SKM-1 treated with dmso at 0.1 percent for 144 hours (cell line): ENCODE data around the gene FRMD3.
A peak's percentile ranks its signal among the peaks of the same experiment; 100 is the strongest.

Experiments used
- DNase-seq: peaks from one replicate; lab custom pipeline; 2025; ENCODE audit not compliant: unreplicated experiment; lab: John Stamatoyannopoulos, UW

Gene FRMD3

DNA sequence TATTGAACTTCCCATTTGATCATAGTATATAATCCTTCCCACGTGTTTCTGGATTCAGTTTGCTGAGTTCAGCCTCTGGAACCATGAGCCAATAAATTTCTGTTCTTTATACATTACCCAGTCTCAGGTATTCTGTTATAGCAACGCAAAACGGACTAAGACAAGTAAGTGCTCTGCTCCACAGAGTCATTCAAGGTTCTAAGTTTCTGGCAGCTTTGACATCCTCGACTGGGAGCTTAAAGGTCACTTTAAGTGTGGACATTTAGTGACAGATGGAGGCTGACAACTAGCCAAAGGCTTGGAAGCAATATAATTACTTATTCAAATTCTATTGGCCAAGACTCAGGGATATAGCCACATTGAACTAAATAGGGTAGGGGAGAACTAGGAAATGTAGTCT lies 297.5 kb downstream of the FRMD3 start:
- DNase-seq = no peak

DNA sequence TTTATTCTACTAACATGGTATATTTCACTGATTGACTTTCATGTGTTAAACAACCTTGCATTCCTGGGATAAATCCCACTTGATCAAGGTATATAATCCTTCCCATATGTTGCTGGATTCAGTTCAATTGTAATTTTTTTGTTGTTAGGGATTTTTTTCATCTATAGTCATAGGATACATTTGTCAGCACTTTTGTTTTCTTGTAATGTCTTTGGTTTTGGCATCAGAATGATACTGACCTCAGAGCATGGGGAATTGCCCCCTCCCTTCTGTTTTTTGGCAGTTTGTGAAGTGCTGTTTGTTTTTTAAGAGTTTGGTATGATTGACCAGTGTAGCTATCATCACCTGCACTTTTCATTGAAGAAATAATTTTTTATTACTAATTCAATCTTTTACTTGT lies 298.5 kb downstream of the FRMD3 start:
- DNase-seq = no peak

DNA sequence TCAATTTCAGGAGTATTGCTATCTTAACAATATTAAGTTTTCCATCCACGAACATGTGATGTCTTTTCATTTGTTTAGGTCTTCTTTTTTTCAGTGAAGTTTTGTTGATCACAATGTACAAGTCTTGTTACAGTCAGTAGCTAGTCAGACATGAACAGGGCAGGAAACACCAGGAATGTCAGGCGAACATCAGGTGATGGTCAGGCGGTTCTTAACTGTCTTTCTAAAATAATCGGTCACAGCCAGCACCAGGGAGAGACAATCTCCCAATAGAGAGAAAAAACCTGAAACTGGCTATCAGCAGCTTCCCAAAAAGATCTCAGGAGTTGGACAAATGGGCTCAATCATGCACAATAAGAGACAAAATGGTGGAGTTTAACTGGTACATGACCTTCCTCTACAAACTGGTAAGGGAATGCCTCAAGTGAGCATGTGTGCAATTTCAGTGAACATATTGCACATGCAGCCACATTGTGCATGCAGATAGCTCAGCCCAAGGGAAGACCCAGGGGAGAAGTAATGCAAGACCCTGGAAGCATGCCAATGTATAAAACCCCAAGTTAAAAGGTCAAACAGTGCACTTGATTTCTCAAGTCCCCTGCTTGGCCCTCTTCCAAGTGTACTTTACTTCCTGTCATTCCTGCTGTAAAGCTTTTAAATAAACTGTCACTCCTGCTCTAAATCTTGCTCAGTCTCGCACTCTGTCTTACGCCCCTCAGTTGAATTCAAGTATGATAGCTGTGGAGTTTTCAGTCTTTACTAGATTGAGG lies 299.1 kb downstream of the FRMD3 start:
- peak; percentile 43 for DNase-seq

GRCh38 chr9:83236029-83236696 lies 302.0 kb downstream of the FRMD3 start:
- DNase-seq = no peak

- DNase-seq = no peak
These were observed 302.7 kb downstream of the FRMD3 start for GRCh38 chr9:83235526-83235925.

GRCh38 chr9:83234541-83234940 lies 303.7 kb downstream of the FRMD3 start:
- no peak for DNase-seq

- DNase-seq = no peak
These were observed 304.6 kb downstream of the FRMD3 start for GRCh38 chr9:83233647-83234046.

DNA sequence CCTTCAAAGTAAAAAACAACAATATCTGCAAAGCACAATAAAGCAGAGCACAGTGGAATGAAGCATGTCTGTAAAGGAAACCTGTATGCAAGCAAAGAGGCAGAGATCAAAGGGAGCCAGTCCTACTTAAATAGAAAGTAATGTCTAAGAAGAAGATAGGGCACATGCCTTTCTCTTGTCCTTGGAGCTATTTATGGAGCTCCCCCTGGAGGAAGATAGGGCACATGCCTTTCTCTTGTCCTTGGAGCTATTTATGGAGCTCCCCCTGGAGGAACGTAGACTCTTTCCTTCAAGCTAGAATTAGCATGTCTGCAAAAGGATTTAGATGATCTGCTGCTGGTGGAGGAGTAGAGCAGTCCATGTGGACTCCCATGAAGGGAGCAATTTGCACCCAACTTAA lies 307.2 kb downstream of the FRMD3 start:
- DNase-seq = no peak

- DNase-seq = no peak
These were observed 317.5 kb downstream of the FRMD3 start for GRCh38 chr9:83220730-83221129.

GRCh38 chr9:83219924-83220438 lies 318.2 kb downstream of the FRMD3 start:
- no peak for DNase-seq

- no peak for DNase-seq
These were observed 318.9 kb downstream of the FRMD3 start for GRCh38 chr9:83219154-83219923.

DNA sequence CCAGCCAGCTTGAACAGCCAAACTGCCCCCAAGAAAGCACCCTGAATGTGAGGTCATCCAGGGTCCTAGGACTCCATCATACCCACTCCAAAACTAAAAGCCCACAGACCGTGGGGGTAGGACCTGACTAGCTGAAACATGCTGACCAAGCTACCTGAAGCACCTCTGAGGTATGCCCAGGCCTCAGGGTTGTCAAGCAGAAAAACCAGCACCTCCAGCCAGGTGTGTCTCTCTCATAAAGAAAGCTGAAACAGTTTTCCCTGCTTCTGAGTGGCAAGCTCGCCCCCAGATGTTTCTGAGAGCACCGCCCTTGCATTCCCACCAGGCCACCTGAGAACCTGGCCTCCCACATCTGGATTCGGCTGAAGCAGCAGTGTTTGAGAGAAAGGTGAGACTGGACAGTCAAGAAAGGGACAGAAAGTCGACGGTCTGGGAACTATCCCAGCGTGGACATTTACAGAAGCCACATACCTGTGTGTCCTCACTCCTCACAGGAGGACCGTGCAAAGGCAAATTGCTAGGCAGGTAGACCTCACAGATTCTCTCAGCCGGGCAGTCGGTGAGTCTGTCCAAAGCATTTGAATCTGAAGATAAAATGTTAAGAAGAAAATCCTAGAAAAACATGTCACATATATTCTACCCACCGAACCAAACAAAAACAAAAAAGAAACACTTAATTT lies 319.6 kb downstream of the FRMD3 start:
- DNase-seq = no peak

- DNase-seq = no peak
These were observed 328.9 kb downstream of the FRMD3 start for GRCh38 chr9:83209188-83209731.

DNA sequence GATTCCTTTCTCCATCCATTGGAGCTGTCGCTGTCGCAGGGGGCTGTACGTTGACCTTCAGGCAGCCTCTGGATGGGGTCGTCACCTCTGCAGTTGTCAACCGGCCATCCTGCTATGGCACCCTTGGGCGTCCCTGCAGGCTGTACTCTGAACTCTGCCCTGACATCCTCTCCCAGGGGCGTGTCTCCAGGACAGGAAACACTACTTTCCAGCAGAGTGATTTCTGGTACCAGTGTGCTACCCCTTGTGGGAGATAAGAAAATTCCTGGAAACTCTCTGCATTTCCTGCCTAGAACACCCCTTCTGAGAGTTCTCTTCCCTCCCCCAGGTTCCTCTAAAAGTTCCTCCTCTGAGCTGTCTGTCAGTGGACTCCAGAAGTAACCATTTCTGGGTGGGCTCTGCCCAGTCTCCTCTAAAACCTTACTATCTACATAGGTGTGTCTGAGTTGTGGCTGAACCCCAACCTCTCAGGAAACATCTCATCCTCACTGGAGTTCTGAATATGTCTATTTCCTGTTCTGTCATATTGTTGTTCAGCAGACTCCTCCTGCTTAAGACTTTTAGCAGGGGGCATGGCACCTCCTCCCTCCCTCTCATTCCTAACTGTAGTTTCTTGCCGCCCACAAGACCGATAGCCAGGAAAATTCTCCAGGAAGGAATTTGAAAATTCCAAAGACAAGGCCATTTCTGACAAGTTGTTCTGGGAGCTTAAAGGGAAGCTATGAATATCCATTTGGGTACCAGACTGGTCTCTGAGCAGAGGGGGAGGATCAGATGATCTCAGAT lies 329.9 kb downstream of the FRMD3 start:
- no peak for DNase-seq

DNA sequence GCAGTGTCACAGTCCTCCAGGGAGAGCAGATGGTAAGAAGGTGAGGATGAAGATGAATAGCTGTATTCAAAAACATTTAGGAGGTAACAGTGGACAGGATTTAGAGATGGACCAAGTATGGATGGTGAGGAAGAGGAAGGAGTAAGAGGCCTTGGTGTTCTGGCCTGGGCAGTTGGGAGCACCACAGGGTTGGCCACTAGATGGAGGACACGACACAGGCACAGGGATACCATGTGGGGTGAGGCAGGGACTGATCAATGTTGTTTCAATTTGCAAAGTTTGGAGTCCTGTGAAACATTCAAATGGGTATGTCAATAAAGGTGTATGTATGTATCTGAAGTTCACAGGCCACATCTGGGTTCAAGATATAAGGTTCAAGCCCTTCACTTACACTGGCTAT lies 334.2 kb downstream of the FRMD3 start:
- no peak for DNase-seq

DNA sequence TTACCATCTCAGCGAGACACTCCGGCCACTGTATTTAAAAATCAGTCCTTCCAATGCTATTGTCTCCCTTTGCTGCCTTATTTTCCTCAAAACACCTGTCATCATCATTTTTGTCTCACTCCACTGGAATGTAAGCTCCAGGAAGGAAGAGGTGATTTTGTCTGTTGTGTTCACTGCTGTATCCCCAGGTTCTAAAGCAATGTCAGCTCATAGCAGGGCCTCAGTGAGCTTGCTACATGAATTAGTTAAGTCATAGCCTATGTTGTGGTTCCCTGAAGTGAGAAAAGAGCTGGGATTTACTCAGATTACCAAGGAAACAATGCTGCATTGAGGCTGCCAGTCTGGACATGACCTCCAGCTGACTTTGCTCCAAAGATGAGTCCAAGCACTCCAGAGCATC lies 337.7 kb downstream of the FRMD3 start:
- no peak for DNase-seq

DNA sequence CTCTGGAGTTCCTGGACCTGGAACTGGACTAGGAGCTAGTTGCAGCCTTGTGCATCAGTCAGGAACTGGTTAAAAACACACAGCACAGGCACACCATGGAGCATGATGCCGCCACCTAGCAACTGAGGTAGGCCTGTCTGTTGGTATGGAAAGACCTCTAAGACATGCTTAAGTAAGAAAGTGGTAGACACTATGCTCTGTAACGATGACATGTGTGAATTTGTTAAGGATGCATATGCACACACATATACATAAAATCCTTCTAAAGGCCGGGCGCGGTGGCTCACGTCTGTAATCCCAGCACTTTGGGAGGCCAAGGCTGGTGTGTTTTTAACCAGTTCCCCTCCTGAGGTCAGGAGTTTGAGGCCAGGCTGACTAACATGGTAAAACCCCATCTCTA lies 338.4 kb downstream of the FRMD3 start:
- DNase-seq = no peak

DNA sequence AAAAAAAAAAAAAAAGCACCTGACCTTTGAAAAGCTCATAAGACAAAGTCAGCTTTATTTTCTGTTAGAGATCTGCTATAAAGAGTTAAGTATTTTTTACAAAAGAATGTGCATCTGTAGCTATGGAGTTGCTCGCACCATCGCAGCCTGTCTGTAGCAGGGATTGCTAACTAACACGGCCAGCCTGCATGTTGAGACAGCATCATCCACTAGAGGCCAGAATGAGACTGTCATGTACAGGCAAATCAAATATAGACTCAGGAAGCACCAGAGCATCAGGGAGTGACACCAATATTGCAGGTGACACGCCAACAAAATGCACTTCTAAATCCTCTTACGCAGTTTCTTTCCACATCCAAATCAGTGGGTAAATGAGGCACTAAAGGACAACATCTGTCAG lies 339.0 kb downstream of the FRMD3 start:
- DNase-seq = no peak

DNA sequence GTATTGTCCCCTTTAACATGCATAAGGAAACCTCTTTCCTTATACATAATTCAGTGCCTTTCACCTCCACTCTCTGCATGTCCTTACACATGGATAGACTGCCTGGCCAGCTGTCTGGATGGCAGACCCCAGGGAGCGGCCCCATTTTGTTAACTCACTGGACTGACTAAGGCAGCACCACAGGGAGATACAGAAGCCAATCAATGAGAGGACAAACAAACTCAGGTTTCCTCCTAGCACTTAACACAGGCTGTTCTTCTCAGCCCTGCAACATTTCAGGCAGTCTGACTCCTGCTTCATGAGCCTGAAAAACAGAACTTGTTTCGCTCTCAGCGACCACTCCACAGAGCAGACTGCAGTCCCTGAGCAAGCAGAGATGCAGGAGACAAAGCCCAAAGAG lies 339.8 kb downstream of the FRMD3 start:
- no peak for DNase-seq

DNA sequence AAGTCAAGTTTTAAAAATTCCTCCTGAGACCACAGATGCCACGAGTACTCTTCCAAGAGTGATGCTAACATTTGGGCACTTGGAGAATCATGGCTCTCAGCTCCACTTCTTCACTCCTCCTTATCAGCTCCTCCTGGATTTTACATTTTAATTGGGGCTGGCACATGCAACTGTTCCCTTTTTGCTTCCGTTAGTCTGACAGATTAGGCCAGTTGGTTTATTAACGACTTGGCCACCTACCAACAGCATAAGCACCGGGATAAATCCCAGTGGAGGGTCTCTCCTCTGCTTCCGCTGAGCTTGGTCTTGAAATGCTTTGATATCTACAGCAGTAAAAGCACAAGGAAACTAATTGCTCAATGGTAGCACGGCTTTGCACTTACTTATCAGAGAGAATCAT lies 340.6 kb downstream of the FRMD3 start:
- no peak for DNase-seq
